Measurements from ENCODE around the gene FAM3B. TPM values are rescaled to one million over a fixed set of nuclear protein-coding genes. Genes with fewer than 3 reads are reported as not detected.

Gene FAM3B
- polyA plus RNA-seq, 1 experiment: not detected

DNA sequence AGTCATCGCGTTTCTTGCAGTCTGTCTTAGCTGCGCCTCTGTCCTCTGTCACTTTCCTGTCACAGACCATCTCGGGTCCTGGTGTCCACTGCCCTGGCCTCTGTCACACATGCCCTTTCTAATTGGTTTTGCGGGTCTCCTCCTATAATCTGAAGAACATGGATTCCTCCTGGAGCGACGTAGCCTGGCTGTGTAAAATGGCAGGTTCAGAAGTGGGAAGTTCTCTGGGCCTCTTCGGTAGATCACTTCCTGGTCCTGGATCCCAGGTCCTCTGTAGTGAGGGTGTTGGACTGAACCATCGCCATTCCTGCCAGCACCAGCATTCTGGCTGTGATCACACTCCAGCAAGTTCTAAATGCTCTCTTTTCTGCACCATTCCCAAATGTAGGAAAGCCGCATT lies 857 bp downstream of the FAM3B start:
- CTCF ChIA-PET: no interaction called here

DNA sequence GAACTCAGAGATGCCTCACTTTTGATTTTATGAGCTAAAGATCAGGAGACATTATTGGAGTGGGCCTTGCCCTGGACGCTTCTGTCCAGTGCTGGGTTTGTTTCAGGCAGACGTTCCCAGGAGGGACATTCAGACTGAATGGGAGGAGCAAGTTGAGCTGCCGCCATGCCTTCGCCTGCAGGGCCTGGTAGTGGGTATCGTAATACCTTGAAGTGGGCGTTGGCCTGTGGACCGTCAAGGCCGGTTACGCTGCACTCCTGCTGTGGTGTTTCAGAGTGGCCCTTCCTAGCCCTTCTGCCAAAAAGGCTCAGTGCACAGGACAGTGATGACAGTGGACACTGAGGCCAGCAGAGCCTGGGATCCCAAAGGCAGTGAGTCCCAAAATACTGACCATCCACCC lies 1.6 kb downstream of the FAM3B start:
- TF ChIP-seq, protein P1, sequence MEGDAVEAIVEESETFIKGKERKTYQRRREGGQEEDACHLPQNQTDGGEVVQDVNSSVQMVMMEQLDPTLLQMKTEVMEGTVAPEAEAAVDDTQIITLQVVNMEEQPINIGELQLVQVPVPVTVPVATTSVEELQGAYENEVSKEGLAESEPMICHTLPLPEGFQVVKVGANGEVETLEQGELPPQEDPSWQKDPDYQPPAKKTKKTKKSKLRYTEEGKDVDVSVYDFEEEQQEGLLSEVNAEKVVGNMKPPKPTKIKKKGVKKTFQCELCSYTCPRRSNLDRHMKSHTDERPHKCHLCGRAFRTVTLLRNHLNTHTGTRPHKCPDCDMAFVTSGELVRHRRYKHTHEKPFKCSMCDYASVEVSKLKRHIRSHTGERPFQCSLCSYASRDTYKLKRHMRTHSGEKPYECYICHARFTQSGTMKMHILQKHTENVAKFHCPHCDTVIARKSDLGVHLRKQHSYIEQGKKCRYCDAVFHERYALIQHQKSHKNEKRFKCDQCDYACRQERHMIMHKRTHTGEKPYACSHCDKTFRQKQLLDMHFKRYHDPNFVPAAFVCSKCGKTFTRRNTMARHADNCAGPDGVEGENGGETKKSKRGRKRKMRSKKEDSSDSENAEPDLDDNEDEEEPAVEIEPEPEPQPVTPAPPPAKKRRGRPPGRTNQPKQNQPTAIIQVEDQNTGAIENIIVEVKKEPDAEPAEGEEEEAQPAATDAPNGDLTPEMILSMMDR (IDR thresholded peaks at IDR 0.05; ENCODE audit: low read depth, low read length): no peak
- no peaks in the 10 kb centered on the region for H3K9me3 ChIP-seq (ENCODE audit: control insufficient read depth, insufficient read depth, low read length)
- H3K4me3 ChIP-seq (ENCODE audit: low read depth, low read length): no peak overlapping the region
- DNase-seq (ENCODE audit: low read depth, low spot score): no peak
- H3K27ac ChIP-seq (ENCODE audit: low read depth, low read length): no peak overlapping the region
- ChIA-PET CTCF (no interaction called here), POLR2A (no interaction called here)
- H3K27me3 ChIP-seq (ENCODE audit: control insufficient read depth, insufficient read depth, low read length): peaks cover 25% of the 10 kb centered on the region

More for the DNA sequence above, 857 bp downstream of the FAM3B start:
- Histone ChIP-seq H3K9me3 (ENCODE audit: control insufficient read depth, insufficient read depth, low read length) (no peaks in the 10 kb centered on the region), H3K4me3 (ENCODE audit: low read depth, low read length) (no peak overlapping the region), H3K27ac (ENCODE audit: low read depth, low read length) (no peak overlapping the region), H3K27me3 (ENCODE audit: control insufficient read depth, insufficient read depth, low read length) (peaks cover 25% of the 10 kb centered on the region)
- DNase-seq (ENCODE audit: low read depth, low spot score): no peak
- POLR2A ChIA-PET: no interaction called here
- TF ChIP-seq, protein P1 (IDR thresholded peaks at IDR 0.05; ENCODE audit: low read depth, low read length): no peak

DNA sequence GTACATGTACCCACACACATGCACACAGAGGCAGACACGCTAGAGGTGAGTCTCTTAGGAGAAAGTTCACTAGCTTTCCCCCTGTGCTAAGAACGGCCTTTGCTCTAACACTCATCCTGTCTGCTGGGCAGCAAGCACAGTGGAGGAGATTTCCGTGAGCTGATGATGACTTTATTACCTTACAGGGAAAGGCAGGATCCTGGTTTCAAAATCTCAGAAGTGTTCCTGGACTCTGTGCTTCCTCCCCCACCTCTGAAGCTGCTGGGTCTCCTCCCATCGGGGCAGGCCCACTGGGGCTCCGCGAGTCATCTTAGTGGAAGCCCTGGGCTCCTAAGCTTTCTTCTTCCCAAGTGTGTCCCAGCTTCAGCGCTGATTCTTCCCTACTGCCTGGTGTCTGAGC lies 2.7 kb downstream of the FAM3B start:
- TF ChIP-seq, protein P1 (IDR thresholded peaks at IDR 0.05; ENCODE audit: low read depth, low read length): no peak
- CTCF ChIA-PET: no interaction called here

DNA sequence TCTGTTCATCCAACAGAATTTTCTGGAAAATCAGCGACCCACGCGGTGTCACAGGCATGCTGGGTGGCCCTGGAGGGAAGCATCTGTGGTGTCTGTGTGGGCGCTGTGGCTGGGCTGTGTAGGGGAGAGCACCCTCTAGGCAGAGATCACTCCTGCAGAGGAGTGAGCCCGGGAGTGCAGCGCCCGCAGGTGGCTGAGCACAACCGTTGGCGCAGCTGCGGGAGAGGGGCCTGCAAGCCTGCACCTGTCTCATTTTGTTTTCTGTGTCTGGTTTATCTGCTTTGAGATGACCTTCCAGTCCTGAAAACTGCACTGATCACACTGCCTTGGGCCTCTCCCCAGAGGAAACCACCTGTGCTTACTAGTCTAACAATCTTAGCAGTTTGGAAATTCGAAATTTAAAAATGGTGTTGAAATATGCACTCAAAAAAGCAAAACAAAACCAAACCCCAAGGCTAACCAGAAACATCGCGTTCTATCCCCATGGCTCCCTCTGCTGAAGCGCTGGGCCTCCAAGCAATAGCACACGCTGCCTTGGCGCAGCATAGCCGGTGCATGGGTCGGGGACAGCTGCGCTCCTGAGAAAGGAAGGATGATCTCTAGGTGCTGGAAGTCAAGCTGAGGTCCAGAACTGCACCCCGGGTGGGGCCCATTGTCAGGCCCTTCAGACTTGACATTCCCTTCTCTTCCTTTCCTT lies 4.8 kb downstream of the FAM3B start:
- H3K27me3 ChIP-seq (ENCODE audit: control insufficient read depth, insufficient read depth, low read length): peaks cover 13% of the 10 kb centered on the region

More for the DNA sequence above, 2.7 kb downstream of the FAM3B start:
- peaks cover 25% of the 10 kb centered on the region for H3K27me3 ChIP-seq (ENCODE audit: control insufficient read depth, insufficient read depth, low read length)
- POLR2A ChIA-PET: no interaction called here
- H3K27ac ChIP-seq (ENCODE audit: low read depth, low read length): no peak overlapping the region
- H3K4me3 ChIP-seq (ENCODE audit: low read depth, low read length): no peak overlapping the region
- no peaks in the 10 kb centered on the region for H3K9me3 ChIP-seq (ENCODE audit: control insufficient read depth, insufficient read depth, low read length)
- no peak for DNase-seq (ENCODE audit: low read depth, low spot score)

DNA sequence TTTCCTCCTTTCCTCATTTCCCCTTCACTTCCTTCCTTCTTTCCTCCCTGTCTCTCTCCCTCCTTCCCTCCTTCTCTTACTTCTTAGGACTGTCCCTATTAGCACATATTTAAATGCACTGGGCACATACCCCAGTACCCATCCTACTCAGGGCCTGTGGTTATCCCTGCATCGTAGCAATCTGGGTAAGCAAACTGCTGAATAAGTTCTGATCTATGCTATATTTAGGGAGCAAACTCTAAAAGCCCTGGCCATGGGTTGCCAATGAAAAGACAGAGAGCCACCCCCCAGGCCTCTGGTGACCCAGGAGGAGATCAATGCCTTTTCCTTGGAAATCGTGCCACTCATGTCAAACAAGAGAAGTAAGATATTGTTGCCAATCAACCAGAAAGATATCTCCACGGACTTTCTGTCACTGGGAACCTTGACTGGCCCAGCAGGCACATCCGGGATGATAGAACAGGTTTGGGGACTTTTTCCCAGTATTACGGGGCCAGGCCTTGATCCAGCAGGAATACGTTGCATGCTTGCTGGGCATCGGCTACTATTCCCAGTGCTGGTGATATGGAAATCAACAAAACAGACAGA lies 5.4 kb downstream of the FAM3B start:
- no peak for DNase-seq (ENCODE audit: low read depth, low spot score)
- peaks cover 8% of the 10 kb centered on the region for H3K27me3 ChIP-seq (ENCODE audit: control insufficient read depth, insufficient read depth, low read length)
- no peaks in the 10 kb centered on the region for H3K9me3 ChIP-seq (ENCODE audit: control insufficient read depth, insufficient read depth, low read length)
- H3K27ac ChIP-seq (ENCODE audit: low read depth, low read length): no peak overlapping the region
- ChIA-PET POLR2A (no interaction called here), CTCF (no interaction called here)
- H3K4me3 ChIP-seq (ENCODE audit: low read depth, low read length): no peak overlapping the region
- TF ChIP-seq, protein P1 (IDR thresholded peaks at IDR 0.05; ENCODE audit: low read depth, low read length): no peak

More for the DNA sequence above, 4.8 kb downstream of the FAM3B start:
- H3K9me3 ChIP-seq (ENCODE audit: control insufficient read depth, insufficient read depth, low read length): no peaks in the 10 kb centered on the region
- H3K27ac ChIP-seq (ENCODE audit: low read depth, low read length): no peak overlapping the region
- ChIA-PET POLR2A (no interaction called here), CTCF (interaction anchor here (0.7 kb wide), 1 partner anchor 38 kb away, joined by 3 read pairs; no protein-coding TSS in a partner anchor)
- no peak for DNase-seq (ENCODE audit: low read depth, low spot score)
- H3K4me3 ChIP-seq (ENCODE audit: low read depth, low read length): no peak overlapping the region
- TF ChIP-seq, protein P1 (IDR thresholded peaks at IDR 0.05; ENCODE audit: low read depth, low read length): no peak
